RWPE2 (cell line): ENCODE measurements around the gene MYO1B.

Experiments
- ATAC-seq: fragments of 200-7000 bp; cut with Tn5 transposase; 3 replicates; pipeline ENCODE4 v1.9.1; 2021; ENCODE audit warnings: low read depth
- DNase-seq: peaks from one replicate; pipeline ENCODE4 v3.0.0-alpha.2; 2020; ENCODE audit warnings: low spot score
- H3K27ac ChIP-seq: fragments of 450-650 bp; 2 replicates; pipeline ENCODE4 v1.5.1; 2017; ENCODE audit warnings: mild to moderate bottlenecking; ENCODE audit not compliant: poor library complexity, severe bottlenecking
- H3K27me3 ChIP-seq: fragments of 250-450 bp; sonication (Bioruptor Pico); 2 replicates; pipeline ENCODE4 v1.5.1; 2021; ENCODE audit warnings: mild to moderate bottlenecking, moderate library complexity; ENCODE audit not compliant: insufficient read depth, poor library complexity, severe bottlenecking
- H3K36me3 ChIP-seq: fragments of 250-450 bp; sonication (Bioruptor Pico); 2 replicates; pipeline ENCODE4 v1.5.1; 2020; ENCODE audit warnings: low read depth, mild to moderate bottlenecking, moderate library complexity
- H3K4me1 ChIP-seq: fragments of 250-450 bp; sonication (Bioruptor Pico); 2 replicates; pipeline ENCODE4 v1.5.1; 2021; ENCODE audit warnings: mild to moderate bottlenecking, moderate library complexity; ENCODE audit not compliant: insufficient read depth, poor library complexity, severe bottlenecking
- H3K4me3 ChIP-seq: fragments of 250-450 bp; sonication (Bioruptor Pico); 2 replicates; pipeline ENCODE4 v1.5.1; 2021; ENCODE audit warnings: mild to moderate bottlenecking, moderate library complexity; ENCODE audit not compliant: severe bottlenecking
- H3K9me3 ChIP-seq: fragments of 250-450 bp; sonication (Bioruptor Pico); 2 replicates; pipeline ENCODE4 v1.5.1; 2021; ENCODE audit warnings: mild to moderate bottlenecking, moderate library complexity; ENCODE audit not compliant: severe bottlenecking
- TF ChIP-seq, protein P1 (sequence below): fragments of 450-650 bp; IDR thresholded peaks from one replicate; pipeline ENCODE4 v1.5.1; 2017; ENCODE audit warnings: mild to moderate bottlenecking, moderate library complexity; ENCODE audit not compliant: poor library complexity, severe bottlenecking

The MYO1B gene

DNA sequence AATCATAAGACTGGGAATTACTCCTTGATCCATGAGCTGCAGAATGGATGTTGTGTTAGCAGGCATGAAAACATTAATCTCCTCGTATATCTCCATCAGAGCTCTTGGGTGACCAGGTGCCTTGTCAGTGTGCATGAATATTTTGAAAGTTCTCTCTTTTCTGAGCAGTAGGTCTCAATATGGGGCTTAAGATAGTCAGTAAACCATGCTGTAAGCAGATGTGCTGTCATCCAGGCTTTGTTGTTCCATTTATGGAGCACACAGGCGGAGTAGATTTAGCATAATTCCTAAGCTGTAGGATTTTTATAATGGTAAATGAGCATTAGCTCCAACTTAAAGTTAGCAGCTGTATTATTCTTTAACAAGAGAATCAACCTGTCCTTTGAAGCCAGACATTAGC is 160.3 kb downstream of the MYO1B start:
- H3K4me3 ChIP-seq: no peak overlapping the region
- TF ChIP-seq, protein P1, sequence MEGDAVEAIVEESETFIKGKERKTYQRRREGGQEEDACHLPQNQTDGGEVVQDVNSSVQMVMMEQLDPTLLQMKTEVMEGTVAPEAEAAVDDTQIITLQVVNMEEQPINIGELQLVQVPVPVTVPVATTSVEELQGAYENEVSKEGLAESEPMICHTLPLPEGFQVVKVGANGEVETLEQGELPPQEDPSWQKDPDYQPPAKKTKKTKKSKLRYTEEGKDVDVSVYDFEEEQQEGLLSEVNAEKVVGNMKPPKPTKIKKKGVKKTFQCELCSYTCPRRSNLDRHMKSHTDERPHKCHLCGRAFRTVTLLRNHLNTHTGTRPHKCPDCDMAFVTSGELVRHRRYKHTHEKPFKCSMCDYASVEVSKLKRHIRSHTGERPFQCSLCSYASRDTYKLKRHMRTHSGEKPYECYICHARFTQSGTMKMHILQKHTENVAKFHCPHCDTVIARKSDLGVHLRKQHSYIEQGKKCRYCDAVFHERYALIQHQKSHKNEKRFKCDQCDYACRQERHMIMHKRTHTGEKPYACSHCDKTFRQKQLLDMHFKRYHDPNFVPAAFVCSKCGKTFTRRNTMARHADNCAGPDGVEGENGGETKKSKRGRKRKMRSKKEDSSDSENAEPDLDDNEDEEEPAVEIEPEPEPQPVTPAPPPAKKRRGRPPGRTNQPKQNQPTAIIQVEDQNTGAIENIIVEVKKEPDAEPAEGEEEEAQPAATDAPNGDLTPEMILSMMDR: no peak
- H3K4me1 ChIP-seq: no peaks in the 10 kb centered on the region
- H3K9me3 ChIP-seq: no peaks in the 10 kb centered on the region
- ATAC-seq: no peak
- DNase-seq: no peak
- no peaks in the 10 kb centered on the region for H3K27me3 ChIP-seq
- H3K36me3 ChIP-seq: peaks cover 100% of the 10 kb centered on the region
- no peak overlapping the region for H3K27ac ChIP-seq

DNA sequence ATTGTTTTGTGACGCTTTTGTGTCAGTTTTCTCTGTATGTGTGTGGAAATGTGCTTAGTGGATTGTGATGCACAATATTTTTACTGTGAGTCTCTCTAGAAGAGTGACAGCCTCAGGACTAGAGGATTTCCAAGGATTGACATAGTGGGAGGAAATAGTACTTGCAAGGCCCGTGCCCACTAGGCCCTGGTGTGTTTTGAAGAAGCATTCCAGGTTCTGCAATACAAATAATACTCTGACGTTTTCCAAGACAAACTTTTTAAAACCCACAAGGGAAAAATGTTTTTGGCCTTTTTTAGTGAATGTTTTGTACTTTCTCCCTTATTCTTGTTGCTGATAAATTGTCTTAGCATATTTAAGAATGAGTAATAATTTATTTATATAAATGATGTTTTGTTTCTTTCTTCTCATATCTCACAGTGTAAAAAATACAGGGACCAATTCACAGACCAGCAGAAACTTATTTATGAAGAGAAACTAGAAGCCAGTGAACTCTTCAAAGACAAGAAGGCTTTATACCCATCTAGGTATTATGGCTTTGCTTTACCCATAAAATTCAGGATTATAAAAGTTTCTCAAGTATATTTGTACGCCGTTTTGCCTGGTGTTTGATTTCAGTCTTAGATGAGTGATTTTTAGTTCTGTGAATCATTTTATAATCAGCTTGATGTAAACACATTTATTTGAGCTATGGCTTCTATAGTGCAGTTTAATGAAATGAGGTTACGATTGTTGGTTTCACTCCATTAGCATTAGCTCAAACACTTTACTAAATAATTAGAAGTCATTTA is 165.6 kb downstream of the MYO1B start:
- H3K4me1 ChIP-seq: no peaks in the 10 kb centered on the region
- H3K27ac ChIP-seq: no peak overlapping the region
- peaks cover 100% of the 10 kb centered on the region for H3K36me3 ChIP-seq
- H3K27me3 ChIP-seq: no peaks in the 10 kb centered on the region
- DNase-seq: no peak
- ATAC-seq: no peak
- no peaks in the 10 kb centered on the region for H3K9me3 ChIP-seq
- TF ChIP-seq, protein P1: no peak
- H3K4me3 ChIP-seq: no peak overlapping the region

DNA sequence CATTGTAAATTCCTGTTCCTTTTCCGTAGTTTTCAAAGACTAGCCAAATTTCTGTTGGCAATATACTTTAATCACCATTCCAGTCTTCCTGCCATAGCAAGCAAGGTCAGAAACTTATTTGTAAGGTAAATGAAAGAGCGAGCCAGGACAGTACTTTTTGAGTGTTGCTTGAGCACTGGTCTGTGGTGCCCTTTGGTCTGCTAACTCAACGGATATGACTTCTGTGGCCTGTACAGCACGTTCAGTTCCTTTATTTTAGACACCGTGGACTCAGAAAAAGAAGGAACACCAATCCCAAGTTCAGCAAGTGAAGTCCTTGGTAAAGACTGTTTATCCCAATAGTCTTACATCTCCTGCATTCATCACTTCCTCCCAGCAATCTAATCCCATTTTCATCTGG is 166.3 kb downstream of the MYO1B start:
- TF ChIP-seq, protein P1: no peak
- no peak for ATAC-seq
- Histone ChIP-seq H3K4me3 (no peak overlapping the region), H3K27ac (no peak overlapping the region), H3K36me3 (peaks cover 100% of the 10 kb centered on the region), H3K27me3 (no peaks in the 10 kb centered on the region), H3K4me1 (no peaks in the 10 kb centered on the region), H3K9me3 (no peaks in the 10 kb centered on the region)
- no peak for DNase-seq

DNA sequence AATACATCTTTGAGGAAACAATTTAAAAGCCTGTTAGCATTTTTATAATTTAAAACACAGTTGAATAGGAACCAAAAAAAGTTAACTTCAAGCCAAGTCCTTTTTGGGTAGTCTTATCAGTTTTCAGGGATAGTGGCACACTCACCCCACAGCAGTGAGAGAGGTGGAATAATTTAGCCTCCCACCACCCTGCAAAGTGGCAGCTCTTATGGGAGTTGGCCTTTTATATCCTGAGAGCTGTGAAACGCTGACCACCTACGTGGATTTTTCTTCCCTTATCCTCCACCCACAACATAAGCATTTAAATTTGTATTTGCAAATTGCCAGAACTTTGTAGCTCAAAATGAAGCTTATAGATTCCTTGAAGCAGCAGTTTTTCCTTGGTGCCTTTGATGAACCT is 167.1 kb downstream of the MYO1B start:
- no peak for ATAC-seq

More for the DNA sequence above, 167.1 kb downstream of the MYO1B start:
- H3K4me1 ChIP-seq: no peaks in the 10 kb centered on the region
- H3K27me3 ChIP-seq: no peaks in the 10 kb centered on the region
- DNase-seq: no peak
- TF ChIP-seq, protein P1: no peak
- H3K27ac ChIP-seq: no peak overlapping the region
- no peak overlapping the region for H3K4me3 ChIP-seq
- H3K9me3 ChIP-seq: no peaks in the 10 kb centered on the region
- H3K36me3 ChIP-seq: peaks cover 100% of the 10 kb centered on the region
